NCI-H2227 treated with DMSO at 0.1 percent for 48 hours (cell line): Measurements from ENCODE around the gene C22orf23.

Source experiments
- DNase-seq: peaks from one replicate; lab custom pipeline; 2025; lab: John Stamatoyannopoulos, UW

Gene C22orf23

GRCh38 chr22:37953437-37954179 is at the start of gene C22orf23, which contains the start of gene POLR2F:
Gene C22orf23 (minus strand): TSS chr22:37953601. CDS start chr22:37953149, 452 bp downstream.
Gene POLR2F (plus strand): TSS chr22:37953699. CDS start chr22:37953788, 89 bp downstream.
- DNase-seq, result peak; percentile 86

GRCh38 chr22:37999640-38000272 is 46.4 kb upstream of the C22orf23 start:
- DNase-seq, result no peak

GRCh38 chr22:37999236-37999635 is 45.8 kb upstream of the C22orf23 start:
- DNase-seq, result no peak

- DNase-seq, result no peak
Measured at GRCh38 chr22:37998543-37998942, 45.1 kb upstream of the C22orf23 start.

GRCh38 chr22:37996515-37997246 is 43.3 kb upstream of the C22orf23 start:
- no peak for DNase-seq

- no peak for DNase-seq
Measured at GRCh38 chr22:37996079-37996478, 42.7 kb upstream of the C22orf23 start.

GRCh38 chr22:37995460-37995859 is 42.1 kb upstream of the C22orf23 start:
- DNase-seq, result no peak

- DNase-seq, result no peak
Measured at GRCh38 chr22:37994982-37995381, 41.6 kb upstream of the C22orf23 start.

GRCh38 chr22:37994049-37994448 is 40.6 kb upstream of the C22orf23 start:
- no peak for DNase-seq

- DNase-seq, result no peak
Measured at GRCh38 chr22:37991731-37992442, 38.5 kb upstream of the C22orf23 start.

- DNase-seq, result no peak
Measured at GRCh38 chr22:37990862-37991261, 37.5 kb upstream of the C22orf23 start.

- DNase-seq, result no peak
Measured at GRCh38 chr22:37990301-37990700, 36.9 kb upstream of the C22orf23 start.

- DNase-seq, result no peak
Measured at GRCh38 chr22:37989146-37990045, 36.0 kb upstream of the C22orf23 start.

GRCh38 chr22:37986371-37986770 is 33.0 kb upstream of the C22orf23 start:
- no peak for DNase-seq

GRCh38 chr22:37985751-37986281 is 32.4 kb upstream of the C22orf23 start:
- no peak for DNase-seq

GRCh38 chr22:37985050-37985585 is 31.7 kb upstream of the C22orf23 start:
- no peak for DNase-seq

GRCh38 chr22:37983860-37984791 is 30.7 kb upstream of the C22orf23 start, which contains the start of gene SOX10:
Gene SOX10 (minus strand): TSS chr22:37984555. CDS start chr22:37983784, 771 bp downstream.
- no peak for DNase-seq

- no peak for DNase-seq
Measured at GRCh38 chr22:37982938-37983859, 29.8 kb upstream of the C22orf23 start.
